ENCODE data around the gene ANKRD34C. TPM values are rescaled to one million over a fixed set of nuclear protein-coding genes. Genes with fewer than 3 reads are reported as not detected.

The ANKRD34C gene
- total RNA-seq, 2 experiments from 2014 or later: not detected

DNA sequence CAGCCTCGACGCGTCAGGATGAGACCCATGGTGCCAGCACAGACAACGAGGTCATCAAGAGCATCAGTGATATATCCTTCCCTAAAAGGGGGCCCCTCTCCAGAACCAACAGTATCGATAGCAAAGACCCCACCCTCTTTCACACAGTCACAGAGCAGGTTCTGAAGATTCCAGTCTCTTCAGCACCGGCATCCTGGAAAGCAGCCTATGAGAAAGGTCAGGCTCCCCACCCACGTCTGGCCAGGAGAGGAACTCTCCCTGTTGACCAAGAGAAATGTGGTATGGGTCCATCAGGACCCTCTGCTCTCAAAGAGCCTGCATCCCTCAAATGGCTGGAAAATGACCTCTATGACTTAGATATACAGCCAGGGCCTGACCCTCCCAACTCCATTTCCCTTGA lies 11.6 kb downstream of the ANKRD34C start:
- H3K9me3 Mint-ChIP-seq: no peaks in the 10 kb centered on the region
- H3K4me3 Mint-ChIP-seq: no peak overlapping the region
- ChIA-PET POLR2A (no interaction called here), CTCF (no interaction called here)
- no peak for DNase-seq
- H3K4me1 Mint-ChIP-seq: peaks cover 3% of the 10 kb centered on the region
- no peak overlapping the region for H3K27ac Mint-ChIP-seq
- no peaks in the 10 kb centered on the region for H3K36me3 Mint-ChIP-seq (ENCODE audit: low read depth)
- H3K27me3 Mint-ChIP-seq: peaks cover 16% of the 10 kb centered on the region

DNA sequence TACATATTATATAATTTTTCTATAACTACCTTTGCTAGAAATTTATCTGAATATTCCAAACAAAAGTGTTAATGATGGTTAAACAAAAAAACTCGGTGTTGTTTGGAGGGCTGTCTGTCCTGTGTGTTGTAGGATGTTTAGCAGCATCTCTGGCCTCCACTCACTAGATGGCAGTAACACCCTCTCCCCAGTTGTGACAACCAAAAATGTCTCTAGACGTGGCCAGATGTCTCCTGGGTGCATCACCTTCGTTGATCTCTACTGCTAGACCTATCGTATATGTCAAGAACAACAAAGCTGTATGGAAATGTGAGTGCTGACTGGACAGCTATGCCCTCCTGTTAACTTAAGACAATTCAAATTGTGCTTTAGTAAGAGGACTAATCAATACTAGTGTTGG lies 14.1 kb downstream of the ANKRD34C start:
- POLR2A ChIA-PET: no interaction called here
- H3K4me3 Mint-ChIP-seq: no peak overlapping the region
- H3K27me3 Mint-ChIP-seq: peaks cover 32% of the 10 kb centered on the region
- no peaks in the 10 kb centered on the region for H3K9me3 Mint-ChIP-seq
- no peak overlapping the region for H3K27ac Mint-ChIP-seq
- CTCF ChIA-PET: interaction anchor here (1.2 kb wide), 1 partner anchor 299 kb away, joined by 3 read pairs; no protein-coding TSS in a partner anchor
- no peaks in the 10 kb centered on the region for H3K4me1 Mint-ChIP-seq
- H3K36me3 Mint-ChIP-seq (ENCODE audit: low read depth): no peaks in the 10 kb centered on the region
- DNase-seq: no peak

DNA sequence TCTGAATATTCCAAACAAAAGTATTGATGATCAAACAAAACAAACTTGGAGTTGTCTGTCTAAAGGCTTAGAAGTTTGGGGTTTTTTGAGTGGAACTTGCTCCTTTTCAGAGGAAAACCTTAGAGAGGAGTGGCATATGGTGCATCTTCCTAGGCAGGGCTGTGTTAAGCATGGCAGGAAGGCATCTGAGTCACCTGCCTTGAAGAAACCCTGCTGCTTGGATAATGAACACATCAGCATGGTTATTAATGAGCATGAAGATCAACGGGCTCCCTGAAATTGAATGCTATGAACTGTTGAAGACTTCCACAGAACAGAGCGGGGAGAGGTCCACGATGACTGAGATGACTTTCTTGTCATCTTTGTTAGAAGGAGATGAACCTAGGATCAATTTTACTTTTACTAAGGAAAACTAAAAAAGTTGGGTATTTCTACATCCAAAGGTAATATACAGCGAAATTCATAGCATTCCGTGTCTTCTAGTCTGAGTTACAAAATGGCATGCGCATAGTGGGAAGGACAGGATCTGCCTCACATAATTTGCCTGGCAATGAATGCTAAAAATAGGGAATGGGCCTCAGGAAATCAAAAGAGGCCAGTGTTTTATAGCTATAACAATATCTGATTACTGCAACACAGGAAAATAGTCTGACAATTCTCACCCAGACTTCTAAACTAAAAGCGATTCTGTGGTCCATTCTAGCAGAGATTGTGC lies 16.8 kb downstream of the ANKRD34C start:
- ChIA-PET CTCF (no interaction called here), POLR2A (no interaction called here)
- DNase-seq: no peak
- Mint-ChIP-seq H3K27me3 (peaks cover 46% of the 10 kb centered on the region), H3K4me1 (no peaks in the 10 kb centered on the region), H3K27ac (no peak overlapping the region), H3K9me3 (no peaks in the 10 kb centered on the region), H3K36me3 (ENCODE audit: low read depth) (no peaks in the 10 kb centered on the region), H3K4me3 (no peak overlapping the region)

DNA sequence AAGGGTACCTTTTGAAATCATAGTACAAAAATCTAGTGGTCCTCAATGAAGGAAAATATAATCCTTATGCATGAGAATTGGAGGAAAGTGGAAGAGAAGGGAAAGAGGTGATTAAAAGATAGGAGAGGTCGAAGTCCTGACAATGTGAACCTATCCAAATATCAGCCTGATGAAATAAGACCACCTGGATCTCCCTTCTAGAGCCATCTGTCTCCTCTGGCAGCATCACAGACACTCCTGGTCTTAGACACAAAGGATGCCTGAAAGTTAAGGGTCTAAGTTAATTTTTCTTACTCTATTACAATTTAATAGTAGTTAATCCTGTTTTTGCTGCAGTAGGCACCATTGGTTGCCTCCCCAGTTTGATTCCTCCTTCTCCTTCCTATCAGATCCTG lies 17.3 kb downstream of the ANKRD34C start:
- no peak overlapping the region for H3K4me3 Mint-ChIP-seq
- CTCF ChIA-PET: no interaction called here
- no peaks in the 10 kb centered on the region for H3K36me3 Mint-ChIP-seq (ENCODE audit: low read depth)
- POLR2A ChIA-PET: no interaction called here
- H3K27me3 Mint-ChIP-seq: peaks cover 51% of the 10 kb centered on the region
- H3K9me3 Mint-ChIP-seq: no peaks in the 10 kb centered on the region
- H3K27ac Mint-ChIP-seq: no peak overlapping the region
- DNase-seq: no peak
- H3K4me1 Mint-ChIP-seq: no peaks in the 10 kb centered on the region

DNA sequence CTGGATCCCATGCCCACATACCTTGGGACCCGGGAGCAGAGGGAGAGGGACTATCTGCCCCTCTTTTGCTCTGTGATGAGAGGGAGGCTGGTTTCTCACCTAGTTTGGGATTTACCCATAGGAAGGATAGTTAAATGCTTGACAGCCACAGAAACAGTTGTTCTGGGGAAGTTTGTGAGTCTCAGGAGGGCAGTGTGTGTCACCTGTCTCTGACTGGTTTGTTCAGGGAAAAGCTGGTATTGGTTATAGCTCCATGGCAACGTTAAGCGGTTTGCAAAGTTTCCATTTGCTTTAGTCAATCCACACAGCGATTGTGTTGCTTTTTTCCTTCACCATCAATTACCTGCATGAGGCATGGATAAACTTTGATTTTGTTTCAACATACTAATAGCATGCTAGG lies 24.7 kb downstream of the ANKRD34C start:
- Mint-ChIP-seq H3K36me3 (ENCODE audit: low read depth) (no peaks in the 10 kb centered on the region), H3K27ac (no peak overlapping the region), H3K9me3 (no peaks in the 10 kb centered on the region), H3K27me3 (peaks cover 60% of the 10 kb centered on the region), H3K4me1 (peaks cover 14% of the 10 kb centered on the region), H3K4me3 (no peak overlapping the region)
- ChIA-PET CTCF (no interaction called here), POLR2A (no interaction called here)
- DNase-seq: no peak

DNA sequence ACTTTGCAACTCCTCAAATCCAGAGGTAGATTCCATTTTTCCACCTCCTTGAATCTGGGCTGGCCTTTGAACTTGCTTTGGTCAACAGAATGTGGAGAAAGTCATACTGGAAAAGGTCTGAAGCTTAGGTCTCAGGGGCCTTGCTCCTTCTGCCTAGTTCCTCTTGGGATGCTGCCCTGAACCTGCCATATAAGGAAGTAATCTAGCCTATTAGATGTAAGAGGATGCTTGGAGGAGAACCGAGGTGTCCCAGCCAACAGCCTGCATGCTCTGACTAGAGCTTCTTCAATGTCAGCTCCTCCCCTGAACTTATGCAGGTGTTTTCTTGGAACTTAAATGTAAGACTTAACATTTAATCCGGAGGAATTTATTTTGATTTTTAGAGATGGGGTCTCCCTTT lies 26.4 kb downstream of the ANKRD34C start:
- CTCF ChIA-PET: interaction anchor here (1.3 kb wide), 1 partner anchor 288 kb away, joined by 3 read pairs; no protein-coding TSS in a partner anchor
- H3K27me3 Mint-ChIP-seq: peaks cover 51% of the 10 kb centered on the region
- DNase-seq: no peak
- POLR2A ChIA-PET: no interaction called here
- H3K27ac Mint-ChIP-seq: no peak overlapping the region
- peaks cover 9% of the 10 kb centered on the region for H3K36me3 Mint-ChIP-seq (ENCODE audit: low read depth)
- H3K4me1 Mint-ChIP-seq: peaks cover 29% of the 10 kb centered on the region
- H3K4me3 Mint-ChIP-seq: no peak overlapping the region
- no peaks in the 10 kb centered on the region for H3K9me3 Mint-ChIP-seq

DNA sequence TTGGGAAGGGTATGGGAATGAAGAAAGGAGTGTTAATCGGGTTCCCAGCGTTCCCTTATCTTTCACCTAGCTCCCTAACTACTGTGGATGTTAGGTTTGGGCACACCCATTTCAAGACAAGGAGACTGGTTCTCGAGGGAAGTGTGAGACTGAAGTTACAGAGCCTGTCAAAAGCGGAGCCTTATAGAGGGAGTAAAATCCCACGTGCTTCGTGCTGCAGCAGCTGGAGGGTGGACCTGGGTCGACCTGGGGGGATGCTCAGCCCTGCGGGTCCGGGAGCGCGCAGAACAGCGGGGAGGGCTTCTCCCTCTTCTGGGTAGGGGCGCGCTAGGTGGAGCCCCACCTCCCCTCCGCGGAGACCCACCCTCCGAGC lies 28.1 kb downstream of the ANKRD34C start:
- peak overlapping the region; percentile 75 for H3K27ac Mint-ChIP-seq
- ChIA-PET CTCF (interaction anchor here (1.1 kb wide), 1 partner anchor 285 kb away, joined by 3 read pairs; no protein-coding TSS in a partner anchor), POLR2A (no interaction called here)
- no peak for DNase-seq
- H3K4me1 Mint-ChIP-seq: peaks cover 34% of the 10 kb centered on the region
- H3K9me3 Mint-ChIP-seq: no peaks in the 10 kb centered on the region
- H3K36me3 Mint-ChIP-seq (ENCODE audit: low read depth): peaks cover 24% of the 10 kb centered on the region
- H3K27me3 Mint-ChIP-seq: peaks cover 38% of the 10 kb centered on the region
- H3K4me3 Mint-ChIP-seq: peak overlapping the region; percentile 78

DNA sequence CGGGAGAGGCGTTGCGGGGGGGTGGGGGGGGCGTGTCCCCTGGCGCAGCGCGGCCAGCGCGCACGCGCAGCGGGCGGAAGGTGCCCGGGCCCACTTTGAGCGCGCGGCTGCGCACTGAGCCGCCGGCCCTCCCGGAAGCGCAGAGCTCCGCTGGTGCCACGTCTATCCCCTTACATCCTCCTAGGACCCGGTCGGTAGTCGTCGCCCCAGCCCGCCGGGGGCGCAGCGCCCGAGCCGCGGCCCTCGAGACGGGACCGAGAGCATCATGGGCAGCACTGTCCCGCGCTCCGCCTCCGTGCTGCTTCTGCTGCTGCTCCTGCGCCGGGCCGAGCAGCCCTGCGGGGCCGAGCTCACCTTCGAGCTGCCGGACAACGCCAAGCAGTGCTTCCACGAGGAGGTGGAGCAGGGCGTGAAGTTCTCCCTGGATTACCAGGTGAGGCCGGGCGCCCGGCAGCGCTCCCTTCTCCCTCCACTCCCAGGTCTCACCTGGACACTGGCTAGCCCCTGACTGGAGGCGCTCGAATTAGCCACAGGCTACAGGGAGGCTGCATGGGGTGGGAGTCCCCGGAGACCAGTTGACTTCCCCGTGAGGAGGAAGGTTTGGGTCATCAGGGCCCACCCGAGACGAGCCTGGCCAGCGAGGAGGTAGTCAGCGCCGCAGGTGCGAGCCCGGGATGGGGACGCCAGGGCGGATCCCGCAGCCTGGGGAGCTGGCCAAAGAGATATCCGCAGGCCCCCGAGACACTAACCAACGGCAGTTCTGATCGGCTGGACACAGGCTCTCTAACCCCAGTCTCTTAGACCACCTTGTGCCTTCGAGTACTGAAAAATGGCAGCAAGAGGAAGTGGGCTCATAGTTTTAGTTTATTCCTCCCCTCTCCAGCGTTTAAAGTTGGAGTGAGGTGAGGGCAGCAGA lies 28.7 kb downstream of the ANKRD34C start, which contains the start of gene TMED3:
TSS of gene TMED3 (plus strand) at position 128 of the 916 bp plus-strand sequence. CDS start at position 266, 138 bp downstream.
- Mint-ChIP-seq H3K4me1 (peaks cover 34% of the 10 kb centered on the region), H3K4me3 (peak within 1 kb of the TSS; percentile 78), H3K27ac (peak within 1 kb of the TSS; percentile 82), H3K9me3 (no peaks in the 10 kb centered on the region), H3K27me3 (peaks cover 32% of the 10 kb centered on the region), H3K36me3 (ENCODE audit: low read depth) (peaks cover 29% of the 10 kb centered on the region)
- POLR2A ChIA-PET: no interaction called here
- peak; percentile 84 for DNase-seq
- CTCF ChIA-PET: interaction anchor here (1.1 to 1.4 kb wide), 2 partner anchors 20 to 285 kb away, joined by 3 read pairs; no protein-coding TSS in a partner anchor

DNA sequence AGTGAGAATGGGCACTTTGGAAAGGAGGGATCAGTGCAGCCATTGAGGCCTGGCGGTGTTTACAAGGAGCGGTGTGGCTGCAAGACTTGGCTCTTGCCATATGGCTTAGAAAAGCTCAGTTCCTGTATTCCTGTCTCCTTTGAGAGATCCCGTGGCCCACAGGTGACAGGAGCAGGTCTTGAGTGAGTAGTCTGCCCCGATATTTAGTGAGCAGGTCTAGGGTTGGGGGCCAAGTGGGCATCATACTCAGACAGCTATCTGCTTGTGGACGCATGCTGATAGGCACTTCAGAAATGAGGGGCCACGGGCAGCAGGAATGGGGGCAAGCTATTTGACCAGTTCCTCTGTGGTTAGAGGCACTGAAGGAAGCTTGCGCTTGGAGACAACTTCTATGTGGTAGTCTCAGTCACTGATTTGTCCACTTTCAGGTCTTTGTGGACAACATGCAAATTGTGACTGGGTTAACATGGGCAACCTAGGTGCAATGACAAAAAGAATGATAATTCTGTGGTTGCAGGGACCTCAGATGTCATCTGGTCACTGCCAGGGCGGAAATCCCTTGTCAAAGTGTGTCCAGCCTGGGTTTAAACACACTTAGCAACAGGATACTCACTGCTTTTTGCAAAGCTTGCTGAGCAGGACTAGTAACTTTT lies 29.5 kb downstream of the ANKRD34C start:
- H3K27me3 Mint-ChIP-seq: peaks cover 29% of the 10 kb centered on the region
- ChIA-PET CTCF (interaction anchor here (1.4 kb wide), 1 partner anchor 19 kb away, joined by 3 read pairs; no protein-coding TSS in a partner anchor), POLR2A (no interaction called here)
- peak overlapping the region; percentile 78 for H3K4me3 Mint-ChIP-seq
- H3K36me3 Mint-ChIP-seq (ENCODE audit: low read depth): peaks cover 37% of the 10 kb centered on the region
- peak overlapping the region; percentile 82 for H3K27ac Mint-ChIP-seq
- H3K9me3 Mint-ChIP-seq: no peaks in the 10 kb centered on the region
- DNase-seq: no peak
- H3K4me1 Mint-ChIP-seq: peaks cover 39% of the 10 kb centered on the region

DNA sequence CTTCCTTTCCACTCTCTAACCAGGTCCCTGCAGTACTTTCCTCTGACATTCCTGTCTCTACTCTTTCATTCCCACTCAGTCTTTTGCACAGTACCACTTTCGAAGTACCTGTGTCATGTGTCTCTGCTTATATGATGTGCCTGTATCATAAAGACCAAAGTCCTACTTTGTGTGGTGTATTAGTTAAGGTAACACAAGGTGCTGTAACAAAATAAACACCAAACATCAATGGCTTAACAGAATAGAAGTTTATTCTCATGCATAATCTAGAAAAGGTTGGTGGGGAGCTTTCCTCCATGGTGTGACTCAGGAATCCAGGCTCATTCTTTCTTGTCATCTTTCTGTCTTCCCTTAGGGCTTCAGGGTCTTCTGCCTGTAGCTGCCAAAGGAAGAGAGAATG lies 31.7 kb downstream of the ANKRD34C start:
- peaks cover 59% of the 10 kb centered on the region for H3K36me3 Mint-ChIP-seq (ENCODE audit: low read depth)
- H3K27ac Mint-ChIP-seq: no peak overlapping the region
- DNase-seq: no peak
- peaks cover 10% of the 10 kb centered on the region for H3K27me3 Mint-ChIP-seq
- ChIA-PET CTCF (interaction anchor here (0.5 kb wide), 1 partner anchor 515 kb away, joined by 5 read pairs; no protein-coding TSS in a partner anchor), POLR2A (interaction anchor here (0.7 kb wide), 1 partner anchor 693 kb away, joined by 3 read pairs; no protein-coding TSS in a partner anchor)
- H3K9me3 Mint-ChIP-seq: no peaks in the 10 kb centered on the region
- H3K4me3 Mint-ChIP-seq: no peak overlapping the region
- H3K4me1 Mint-ChIP-seq: peaks cover 49% of the 10 kb centered on the region

DNA sequence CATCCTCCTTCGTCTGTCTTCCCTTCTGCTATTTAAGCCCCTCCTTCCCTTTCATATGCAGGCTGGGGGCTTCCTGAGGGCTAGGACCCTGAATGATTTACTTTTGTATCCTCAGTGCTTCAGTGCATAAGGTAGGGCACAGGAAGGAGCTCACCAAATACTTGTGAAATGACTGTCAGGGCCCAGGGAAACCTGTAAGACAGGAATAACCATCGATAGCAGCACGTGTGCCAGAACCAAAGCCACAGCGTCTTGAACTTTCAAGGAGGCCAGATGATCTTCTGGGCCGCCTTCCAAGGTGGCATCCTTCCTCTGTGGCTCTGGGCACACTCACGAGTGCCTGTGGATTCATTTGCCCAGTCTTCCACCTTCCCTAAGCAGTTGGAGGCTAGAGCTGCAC lies 32.3 kb downstream of the ANKRD34C start:
- Mint-ChIP-seq H3K36me3 (ENCODE audit: low read depth) (peaks cover 65% of the 10 kb centered on the region), H3K9me3 (no peaks in the 10 kb centered on the region), H3K27ac (no peak overlapping the region), H3K4me1 (peaks cover 54% of the 10 kb centered on the region), H3K27me3 (peaks cover 5% of the 10 kb centered on the region), H3K4me3 (no peak overlapping the region)
- ChIA-PET POLR2A (interaction anchor here (0.7 kb wide), 1 partner anchor 694 kb away, joined by 3 read pairs; no protein-coding TSS in a partner anchor), CTCF (no interaction called here)
- no peak for DNase-seq

DNA sequence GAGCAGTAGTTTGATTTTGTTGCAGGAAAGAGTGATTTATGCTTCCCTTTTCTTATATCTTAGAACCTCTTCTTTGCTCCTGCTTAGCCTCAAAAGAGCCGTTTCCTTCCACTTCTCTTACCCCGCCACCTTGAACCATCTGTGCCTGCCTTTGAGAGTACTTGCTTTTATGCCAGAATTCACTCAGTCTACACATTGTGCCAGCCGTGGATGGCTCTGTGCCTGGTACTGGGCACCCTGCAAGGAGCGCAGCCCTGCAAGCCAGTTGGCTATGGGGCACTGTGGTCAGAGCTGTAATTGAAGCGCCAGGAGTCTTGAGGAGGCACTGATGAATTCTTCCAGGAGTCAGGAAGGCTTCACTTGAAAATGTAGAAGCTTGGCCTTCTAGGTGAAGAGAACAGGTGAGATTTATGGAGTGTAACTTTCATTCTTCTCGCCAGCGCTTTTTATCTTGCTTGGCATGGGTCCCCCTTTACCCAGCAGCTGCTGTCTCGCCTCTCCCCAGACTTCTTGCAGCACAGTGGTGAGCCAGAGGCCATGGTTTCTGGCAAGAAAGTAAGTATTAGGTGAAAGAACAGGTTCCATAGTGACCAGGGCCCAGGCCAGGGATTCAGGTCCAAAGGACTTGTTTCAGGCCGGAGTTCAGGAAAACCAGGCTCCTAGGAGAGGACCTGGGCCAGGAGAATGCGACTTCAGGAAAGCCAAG lies 33.3 kb downstream of the ANKRD34C start:
- Mint-ChIP-seq H3K4me3 (no peak overlapping the region), H3K36me3 (ENCODE audit: low read depth) (peaks cover 71% of the 10 kb centered on the region), H3K27me3 (no peaks in the 10 kb centered on the region), H3K4me1 (peaks cover 47% of the 10 kb centered on the region), H3K27ac (no peak overlapping the region), H3K9me3 (no peaks in the 10 kb centered on the region)
- ChIA-PET POLR2A (no interaction called here), CTCF (no interaction called here)
- no peak for DNase-seq
